RWPE1 (cell line): ENCODE results near the gene XK.

ENCODE experiments used
- CTCF ChIA-PET: fragments of 350-600 bp; sonication (Branson Sonifier 250); formaldehyde crosslinking; extraction: SDS; loops from one replicate; lab custom pipeline; 2021; lab: Yijun Ruan, JAX
- POLR2A ChIA-PET: fragments of 400-600 bp; formaldehyde crosslinking; extraction: SDS; loops from one replicate; lab custom pipeline; 2020; ENCODE audit warnings: antibody characterized with exemption; ENCODE audit not compliant: low non-redundant PET; lab: Yijun Ruan, JAX
- DNase-seq: peaks from one replicate; pipeline ENCODE4 v3.0.0; 2012; ENCODE audit warnings: low spot score
- H3K27ac ChIP-seq: fragments of 450-650 bp; 2 replicates; pipeline ENCODE4 v1.5.1; 2017
- TF ChIP-seq, protein P1 (sequence below): fragments of 450-650 bp; conservative IDR thresholded peaks from 2 replicates; pipeline ENCODE4 v1.5.1; 2017; ENCODE audit warnings: low read depth, mild to moderate bottlenecking

XK gene

DNA sequence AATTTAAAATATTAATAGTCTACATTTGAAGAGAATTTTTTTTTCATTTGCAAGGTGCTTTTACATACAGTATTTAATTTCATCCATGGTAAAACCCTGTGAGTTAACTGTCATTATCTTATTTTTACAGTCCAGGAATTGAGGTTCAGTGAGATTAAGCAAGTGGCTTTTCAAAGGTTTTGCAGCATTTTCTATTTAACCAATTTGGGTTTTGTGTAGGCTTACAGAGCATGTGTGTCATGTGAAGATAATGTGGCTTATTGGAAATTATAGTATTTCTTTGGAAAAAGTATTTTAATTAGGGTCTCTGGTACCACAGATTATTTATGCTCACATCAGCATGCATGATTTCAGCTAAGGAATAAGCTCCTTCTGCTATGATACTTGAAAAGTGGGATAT lies 4.5 kb downstream of the XK start:
- ChIA-PET POLR2A (no interaction called here), CTCF (no interaction called here)
- no peak overlapping the region for H3K27ac ChIP-seq
- TF ChIP-seq, protein P1, sequence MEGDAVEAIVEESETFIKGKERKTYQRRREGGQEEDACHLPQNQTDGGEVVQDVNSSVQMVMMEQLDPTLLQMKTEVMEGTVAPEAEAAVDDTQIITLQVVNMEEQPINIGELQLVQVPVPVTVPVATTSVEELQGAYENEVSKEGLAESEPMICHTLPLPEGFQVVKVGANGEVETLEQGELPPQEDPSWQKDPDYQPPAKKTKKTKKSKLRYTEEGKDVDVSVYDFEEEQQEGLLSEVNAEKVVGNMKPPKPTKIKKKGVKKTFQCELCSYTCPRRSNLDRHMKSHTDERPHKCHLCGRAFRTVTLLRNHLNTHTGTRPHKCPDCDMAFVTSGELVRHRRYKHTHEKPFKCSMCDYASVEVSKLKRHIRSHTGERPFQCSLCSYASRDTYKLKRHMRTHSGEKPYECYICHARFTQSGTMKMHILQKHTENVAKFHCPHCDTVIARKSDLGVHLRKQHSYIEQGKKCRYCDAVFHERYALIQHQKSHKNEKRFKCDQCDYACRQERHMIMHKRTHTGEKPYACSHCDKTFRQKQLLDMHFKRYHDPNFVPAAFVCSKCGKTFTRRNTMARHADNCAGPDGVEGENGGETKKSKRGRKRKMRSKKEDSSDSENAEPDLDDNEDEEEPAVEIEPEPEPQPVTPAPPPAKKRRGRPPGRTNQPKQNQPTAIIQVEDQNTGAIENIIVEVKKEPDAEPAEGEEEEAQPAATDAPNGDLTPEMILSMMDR, result no peak
- DNase-seq, result no peak

- H3K27ac ChIP-seq, result no peak overlapping the region
- DNase-seq, result no peak
- ChIA-PET CTCF (interaction anchor here (0.6 kb wide), 1 partner anchor 29 kb away, joined by 3 read pairs; no protein-coding TSS in a partner anchor), POLR2A (no interaction called here)
- TF ChIP-seq, protein P1, result no peak
Observed at GRCh38 chrX:37692918-37693317, 7.3 kb downstream of the XK start.

GRCh38 chrX:37697169-37697760 lies 11.7 kb downstream of the XK start:
- POLR2A ChIA-PET, result no interaction called here
- TF ChIP-seq, protein P1, result no peak
- no peak overlapping the region for H3K27ac ChIP-seq
- peak; percentile 0 for DNase-seq
- CTCF ChIA-PET, result no interaction called here

- ChIA-PET CTCF (no interaction called here), POLR2A (no interaction called here)
- no peak overlapping the region for H3K27ac ChIP-seq
- TF ChIP-seq, protein P1, result no peak
- no peak for DNase-seq
Observed at GRCh38 chrX:37701588-37701987, 16.0 kb downstream of the XK start.

DNA sequence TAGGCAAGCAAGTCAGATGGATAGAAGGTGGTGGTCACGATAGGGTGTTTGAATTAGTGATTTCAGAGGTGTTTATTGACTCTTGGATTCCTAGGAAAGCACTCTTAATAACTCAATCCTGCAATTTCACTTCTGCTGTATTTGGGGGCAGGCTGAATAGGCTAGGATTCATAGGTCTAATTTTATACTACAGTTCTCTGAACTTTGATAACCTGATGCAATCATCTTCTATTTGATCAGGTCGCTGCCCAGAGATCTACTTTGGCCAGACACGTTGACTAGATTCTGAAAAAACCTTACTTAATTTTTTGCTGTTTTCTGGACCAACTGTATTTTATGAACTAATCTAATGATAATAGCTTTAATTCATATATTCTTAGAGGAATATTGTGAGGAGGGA lies 26.4 kb downstream of the XK start:
- ChIA-PET CTCF (no interaction called here), POLR2A (no interaction called here)

GRCh38 chrX:37712458-37712857 lies 26.9 kb downstream of the XK start:
- H3K27ac ChIP-seq, result no peak overlapping the region
- ChIA-PET CTCF (no interaction called here), POLR2A (no interaction called here)
- TF ChIP-seq, protein P1, result no peak
- DNase-seq, result peak; percentile 4

More for the DNA sequence above, 26.4 kb downstream of the XK start:
- no peak overlapping the region for H3K27ac ChIP-seq
- DNase-seq, result no peak
- TF ChIP-seq, protein P1, result no peak
